ENCODE results near the gene AMOTL1. TPM values are rescaled to one million over a fixed set of nuclear protein-coding genes. Genes with fewer than 3 reads are reported as not detected.

Gene AMOTL1
- total RNA-seq, 2 donors from 2014 or later: 56.7 to 59.5 TPM

- TF ChIP-seq CTCF (IDR thresholded peaks at IDR 0.05): no peak
- peak overlapping the region in 1 of 2 donors; percentile 61 for H3K27ac ChIP-seq
- peaks cover 24% of the 10 kb centered on the region for H3K36me3 ChIP-seq
Measured at GRCh38 chr11:94837317-94837716, 69.2 kb downstream of the AMOTL1 start.

GRCh38 chr11:94838027-94838731 lies 70.0 kb downstream of the AMOTL1 start:
- peak overlapping the region in 1 of 2 donors; percentile 61 for H3K27ac ChIP-seq
- H3K36me3 ChIP-seq: peaks cover 15% of the 10 kb centered on the region
- H3K27me3 ChIP-seq: no peaks in the 10 kb centered on the region
- TF ChIP-seq CTCF (IDR thresholded peaks at IDR 0.05): no peak
- H3K9me3 ChIP-seq: no peaks in the 10 kb centered on the region
- no peak for DNase-seq (ENCODE audit: low spot score)
- peaks cover 0 to 35% of the 10 kb centered on the region in 2 donors for H3K4me1 ChIP-seq
- H3K4me3 ChIP-seq: no peak overlapping the region

More at GRCh38 chr11:94837317-94837716, 69.2 kb downstream of the AMOTL1 start:
- no peak for DNase-seq (ENCODE audit: low spot score)
- H3K27me3 ChIP-seq: no peaks in the 10 kb centered on the region
- peaks cover 0 to 35% of the 10 kb centered on the region in 2 donors for H3K4me1 ChIP-seq
- H3K9me3 ChIP-seq: no peaks in the 10 kb centered on the region
- no peak overlapping the region for H3K4me3 ChIP-seq

- TF ChIP-seq CTCF (IDR thresholded peaks at IDR 0.05): no peak
- Histone ChIP-seq H3K4me3 (no peak overlapping the region), H3K36me3 (peaks cover 6% of the 10 kb centered on the region), H3K9me3 (no peaks in the 10 kb centered on the region), H3K27me3 (no peaks in the 10 kb centered on the region), H3K4me1 (peaks cover 0 to 30% of the 10 kb centered on the region in 2 donors), H3K27ac (no peak overlapping the region)
- no peak for DNase-seq (ENCODE audit: low spot score)
Measured at GRCh38 chr11:94840209-94840608, 72.1 kb downstream of the AMOTL1 start.

- Histone ChIP-seq H3K27ac (no peak overlapping the region), H3K36me3 (peaks cover 3% of the 10 kb centered on the region), H3K4me1 (peaks cover 0 to 7% of the 10 kb centered on the region in 2 donors), H3K27me3 (no peaks in the 10 kb centered on the region), H3K9me3 (no peaks in the 10 kb centered on the region), H3K4me3 (no peak overlapping the region)
- no peak for DNase-seq (ENCODE audit: low spot score)
- no peak for TF ChIP-seq CTCF (IDR thresholded peaks at IDR 0.05)
Measured at GRCh38 chr11:94844031-94844430, 75.9 kb downstream of the AMOTL1 start.

GRCh38 chr11:94845622-94846021 lies 77.5 kb downstream of the AMOTL1 start:
- Histone ChIP-seq H3K27me3 (no peaks in the 10 kb centered on the region), H3K36me3 (peaks cover 8% of the 10 kb centered on the region), H3K4me1 (peaks cover 0 to 19% of the 10 kb centered on the region in 2 donors), H3K9me3 (no peaks in the 10 kb centered on the region), H3K27ac (no peak overlapping the region), H3K4me3 (no peak overlapping the region)
- TF ChIP-seq CTCF (IDR thresholded peaks at IDR 0.05): no peak
- DNase-seq (ENCODE audit: low spot score): no peak

GRCh38 chr11:94849839-94850238 lies 81.7 kb downstream of the AMOTL1 start:
- H3K9me3 ChIP-seq: no peaks in the 10 kb centered on the region
- no peak overlapping the region for H3K27ac ChIP-seq
- no peak for DNase-seq (ENCODE audit: low spot score)
- peaks cover 0 to 32% of the 10 kb centered on the region in 2 donors for H3K4me1 ChIP-seq
- TF ChIP-seq CTCF (IDR thresholded peaks at IDR 0.05): no peak
- no peaks in the 10 kb centered on the region for H3K27me3 ChIP-seq
- H3K36me3 ChIP-seq: peaks cover 48% of the 10 kb centered on the region
- no peak overlapping the region for H3K4me3 ChIP-seq

Data from right atrium auricular region (tissue), 2 donors.